PC-9 (cell line): Measurements from ENCODE around the gene CRIP1. TPM values are rescaled to one million over a fixed set of nuclear protein-coding genes. Genes with fewer than 3 reads are reported as not detected.

ENCODE experiments used
- BruUV-seq: library from RNA; stranded (reverse); fragments of 400-500 nt; replicated peaks from 2 replicates; lab custom pipeline; 2021; lab: Mats Ljungman, UMichigan
- CTCF ChIA-PET: fragments of 300-600 bp; sonication (Branson Sonifier 250); formaldehyde crosslinking; loops from one replicate; lab custom pipeline; 2022; ENCODE audit warnings: antibody characterized with exemption; lab: Charles Lee
- POLR2A ChIA-PET: fragments of 300-600 bp; sonication (Branson Sonifier 250); formaldehyde crosslinking; loops from one replicate; lab custom pipeline; 2022; ENCODE audit warnings: antibody characterized with exemption; ENCODE audit not compliant: unreplicated experiment; lab: Charles Lee
- DNase-seq, 2 experiments: peaks; one replicate each; pipeline versions ENCODE4 v3.0.0 to v3.0.0-alpha.2; 2015 to 2022; ENCODE audit warnings: mixed read lengths in 1 of 2
- H2AFZ ChIP-seq: fragments of 200-600 bp; sonication (generic); 2 replicates; pipeline ENCODE4 v1.8.1; 2017; ENCODE audit warnings: antibody characterized with exemption
- H3F3A ChIP-seq: fragments of 200-600 bp; sonication (generic); 2 replicates; pipeline ENCODE4 v1.8.1; 2017; ENCODE audit warnings: antibody characterized with exemption, mild to moderate bottlenecking, low read depth; ENCODE audit not compliant: insufficient read depth
- H3K27ac ChIP-seq: fragments of 200-600 bp; sonication (generic); 2 replicates; pipeline ENCODE4 v1.6.1; 2016; ENCODE audit warnings: mixed run types
- H3K27me3 ChIP-seq: fragments of 200-600 bp; sonication (generic); 2 replicates; pipeline ENCODE4 v1.6.1; 2016; ENCODE audit warnings: low read depth, mixed run types; ENCODE audit not compliant: insufficient read depth
- H3K36me3 ChIP-seq: fragments of 200-600 bp; sonication (generic); 2 replicates; pipeline ENCODE4 v1.6.1; 2016; ENCODE audit warnings: low read depth, mixed run types
- H3K4me1 ChIP-seq: fragments of 200-600 bp; sonication (generic); replicated peaks from 2 replicates; pipeline ENCODE4 v1.6.1; 2016; ENCODE audit warnings: mixed run types; ENCODE audit not compliant: insufficient read depth
- H3K4me2 ChIP-seq: fragments of 200-600 bp; sonication (generic); 2 replicates; pipeline ENCODE4 v1.6.1; 2017; ENCODE audit warnings: mixed run types
- H3K4me3 ChIP-seq: fragments of 200-600 bp; sonication (generic); 2 replicates; pipeline ENCODE4 v1.6.1; 2016; ENCODE audit warnings: mixed run types
- H3K79me2 ChIP-seq: fragments of 200-600 bp; sonication (generic); 2 replicates; pipeline ENCODE4 v1.6.1; 2017; ENCODE audit warnings: low read depth, mixed run types
- H3K9me2 ChIP-seq: fragments of 200-600 bp; sonication (generic); 2 replicates; pipeline ENCODE4 v1.8.1; 2017; ENCODE audit warnings: mild to moderate bottlenecking; ENCODE audit not compliant: insufficient read depth
- H3K9me3 ChIP-seq: fragments of 200-600 bp; sonication (generic); 2 replicates; pipeline ENCODE4 v1.8.1; 2016; ENCODE audit warnings: low read depth; ENCODE audit not compliant: insufficient read depth
- H4K20me1 ChIP-seq: fragments of 200-600 bp; sonication (generic); 2 replicates; pipeline ENCODE4 v1.8.1; 2017; ENCODE audit not compliant: insufficient read depth
- EZH2 ChIP-seq: fragments of 200-600 bp; sonication (generic); IDR thresholded peaks from 2 replicates; pipeline ENCODE4 v1.8.0; 2017; ENCODE audit warnings: antibody characterized with exemption, low read depth
- intact Hi-C: fragments of 100-400 bp; cut with micrococcal nuclease; formaldehyde crosslinking; loops from one replicate; pipeline ENCODE4 v1.10.0; 2022; ENCODE audit not compliant: unreplicated experiment
- total RNA-seq: library from RNA; stranded (reverse); gene quantifications from 2 replicates; pipeline ENCODE4 v1.2.3, GENCODE V29; 2021
- TF ChIP-seq, protein P1 (sequence below): fragments of 200-600 bp; sonication (generic); conservative IDR thresholded peaks from 2 replicates; pipeline ENCODE4 v1.6.1; 2017; ENCODE audit warnings: mixed run types, antibody characterized with exemption, mild to moderate bottlenecking, moderate library complexity

CRIP1 gene
- total RNA-seq, 1 experiment from 2014 or later, result 296 TPM

- DNase-seq, result no peak
- POLR2A ChIA-PET, result no interaction called here
- Histone ChIP-seq H3K4me1 (peaks cover 18% of the 10 kb centered on the region), H3K36me3 (no peaks in the 10 kb centered on the region), H3K9me3 (no peaks in the 10 kb centered on the region), H3K27ac (no peak overlapping the region), H4K20me1 (peaks cover 6% of the 10 kb centered on the region), H3K9me2 (no peaks in the 10 kb centered on the region), H3F3A (peaks cover 7% of the 10 kb centered on the region; the same call in 1 of the 2 replicates), H3K4me3 (no peak overlapping the region), H3K4me2 (no peak overlapping the region), H2AFZ (no peak overlapping the region), H3K79me2 (0 out of 2 replicates have a peak, but pooled peaks cover 5% of the 10 kb centered on the region), H3K27me3 (no peaks in the 10 kb centered on the region)
- intact Hi-C loops, result loop anchor here (5.0 kb wide), 1 partner anchor 401 kb away; no protein-coding TSS in a partner anchor
- no TSS peak for BruUV-seq
- CTCF ChIA-PET, result interaction anchor here (0.7 kb wide), 1 partner anchor 10 kb away, joined by 3 read pairs; no protein-coding TSS in a partner anchor
- TF ChIP-seq, protein P1, sequence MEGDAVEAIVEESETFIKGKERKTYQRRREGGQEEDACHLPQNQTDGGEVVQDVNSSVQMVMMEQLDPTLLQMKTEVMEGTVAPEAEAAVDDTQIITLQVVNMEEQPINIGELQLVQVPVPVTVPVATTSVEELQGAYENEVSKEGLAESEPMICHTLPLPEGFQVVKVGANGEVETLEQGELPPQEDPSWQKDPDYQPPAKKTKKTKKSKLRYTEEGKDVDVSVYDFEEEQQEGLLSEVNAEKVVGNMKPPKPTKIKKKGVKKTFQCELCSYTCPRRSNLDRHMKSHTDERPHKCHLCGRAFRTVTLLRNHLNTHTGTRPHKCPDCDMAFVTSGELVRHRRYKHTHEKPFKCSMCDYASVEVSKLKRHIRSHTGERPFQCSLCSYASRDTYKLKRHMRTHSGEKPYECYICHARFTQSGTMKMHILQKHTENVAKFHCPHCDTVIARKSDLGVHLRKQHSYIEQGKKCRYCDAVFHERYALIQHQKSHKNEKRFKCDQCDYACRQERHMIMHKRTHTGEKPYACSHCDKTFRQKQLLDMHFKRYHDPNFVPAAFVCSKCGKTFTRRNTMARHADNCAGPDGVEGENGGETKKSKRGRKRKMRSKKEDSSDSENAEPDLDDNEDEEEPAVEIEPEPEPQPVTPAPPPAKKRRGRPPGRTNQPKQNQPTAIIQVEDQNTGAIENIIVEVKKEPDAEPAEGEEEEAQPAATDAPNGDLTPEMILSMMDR, result no peak
- no peak for TF ChIP-seq EZH2
Measured at GRCh38 chr14:105492971-105493871, 6.5 kb downstream of the CRIP1 start.

GRCh38 chr14:105493921-105494605 lies 7.4 kb downstream of the CRIP1 start:
- Histone ChIP-seq H3K27ac (no peak overlapping the region), H3K4me3 (no peak overlapping the region), H3F3A (peaks cover 7% of the 10 kb centered on the region; the same call in 1 of the 2 replicates), H3K27me3 (no peaks in the 10 kb centered on the region), H4K20me1 (peaks cover 6% of the 10 kb centered on the region), H2AFZ (no peak overlapping the region), H3K79me2 (0 out of 2 replicates have a peak, but pooled peaks cover 5% of the 10 kb centered on the region), H3K4me1 (peaks cover 10% of the 10 kb centered on the region), H3K4me2 (no peak overlapping the region), H3K9me2 (no peaks in the 10 kb centered on the region), H3K9me3 (no peaks in the 10 kb centered on the region), H3K36me3 (no peaks in the 10 kb centered on the region)
- intact Hi-C loops, result loop anchor here (5.0 kb wide), 1 partner anchor 402 kb away; no protein-coding TSS in a partner anchor
- POLR2A ChIA-PET, result no interaction called here
- no TSS peak for BruUV-seq
- TF ChIP-seq, protein P1, result no peak
- DNase-seq, result no peak
- CTCF ChIA-PET, result no interaction called here

- 0 out of 2 replicates have a peak, but pooled peaks cover 5% of the 10 kb centered on the region for H3K4me1 ChIP-seq
- no peak overlapping the region for H3K27ac ChIP-seq
- H3K36me3 ChIP-seq, result no peaks in the 10 kb centered on the region
- no peak overlapping the region for H3K4me2 ChIP-seq
- H3K27me3 ChIP-seq, result no peaks in the 10 kb centered on the region
- no peak overlapping the region for H2AFZ ChIP-seq
- no peaks in the 10 kb centered on the region for H3K9me3 ChIP-seq
- 0 out of 2 replicates have a peak, but pooled peaks cover 5% of the 10 kb centered on the region for H3K79me2 ChIP-seq
- DNase-seq, result no peak
- TF ChIP-seq, protein P1, result no peak
- TF ChIP-seq EZH2, result no peak
- no peak overlapping the region for H3K4me3 ChIP-seq
- BruUV-seq, result no TSS peak
- CTCF ChIA-PET, result no interaction called here
- intact Hi-C loops, result loop anchor here (5.0 kb wide), 1 partner anchor 402 kb away; no protein-coding TSS in a partner anchor
- POLR2A ChIA-PET, result no interaction called here
- H3K9me2 ChIP-seq, result no peaks in the 10 kb centered on the region
- H4K20me1 ChIP-seq, result peaks cover 6% of the 10 kb centered on the region
- H3F3A ChIP-seq, result peaks cover 7% of the 10 kb centered on the region; the same call in 1 of the 2 replicates
Measured at GRCh38 chr14:105494606-105494929, 7.9 kb downstream of the CRIP1 start.
